ENCODE data around the gene GRIA4.

Gene GRIA4

DNA sequence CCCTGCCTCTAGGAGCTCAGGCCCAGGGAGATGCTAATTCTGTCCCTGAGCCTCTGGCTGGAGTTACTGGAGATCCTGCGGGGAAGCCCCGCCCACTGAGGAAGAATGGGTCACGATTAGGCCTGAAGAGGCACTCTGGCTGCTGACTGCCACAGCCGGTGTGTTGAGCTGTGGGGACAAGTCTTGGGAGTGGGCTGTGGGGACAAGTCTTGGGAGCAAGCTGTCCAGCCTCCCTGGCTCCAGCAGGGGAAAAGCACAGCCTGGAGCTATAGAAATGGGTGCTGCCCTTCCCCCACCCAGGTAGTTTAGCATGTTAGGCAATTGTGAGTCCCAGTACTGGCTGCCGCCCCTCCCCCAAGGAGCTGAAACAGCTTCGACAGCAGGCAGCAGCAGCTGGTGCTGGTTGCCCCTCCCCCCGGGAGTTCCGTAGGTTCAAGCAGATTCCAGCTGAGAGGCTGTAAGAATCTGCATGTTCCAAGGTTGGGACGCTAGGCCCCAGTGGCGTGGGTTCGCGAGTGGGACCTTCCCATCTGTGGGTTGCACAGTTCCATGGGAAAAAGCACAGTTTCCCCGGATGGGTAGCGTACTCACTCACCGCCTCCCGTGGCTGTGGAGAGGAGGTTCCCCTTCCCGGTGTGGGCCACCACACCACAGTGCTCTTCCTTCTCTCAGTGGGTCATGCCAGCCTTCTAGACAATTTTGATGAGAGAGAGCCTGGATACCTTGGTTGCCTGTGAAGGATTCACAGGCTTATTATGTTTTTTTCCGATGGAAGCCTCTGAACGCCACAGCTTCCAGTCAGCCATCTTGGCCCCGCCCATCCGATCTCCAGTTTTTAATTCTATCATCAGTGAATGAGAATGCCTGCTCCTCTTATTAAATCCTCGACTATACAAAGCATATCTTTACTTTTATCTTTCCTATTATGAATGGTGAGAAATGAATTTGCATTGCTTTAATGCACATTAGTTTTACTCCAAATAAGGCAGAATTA is 350.7 kb downstream of the GRIA4 start:
- peak overlapping the region; percentile 34 for H3K56ac ChIP-seq (ENCODE audit: low read length)
- no peaks in the 10 kb centered on the region for H3K27me3 ChIP-seq (ENCODE audit: insufficient read depth, low read length, poor library complexity)
- H4K5ac ChIP-seq (ENCODE audit: low read length), result no peak overlapping the region
- H3K36me3 ChIP-seq (ENCODE audit: control insufficient read depth, insufficient read depth, low read length), result no peaks in the 10 kb centered on the region
- WGBS (ENCODE audit: extremely low coverage, insufficient coverage, low lambda C conversion rate), result no CpG with 5 or more reads among the region's 22 CpGs
- H2BK15ac ChIP-seq (replicated peaks; ENCODE audit: low read depth), result no peak overlapping the region
- no peak overlapping the region for H3K4me2 ChIP-seq (ENCODE audit: low read length)
- no peak overlapping the region for H2BK120ac ChIP-seq (ENCODE audit: low read depth, low read length)
- H3K4me3 ChIP-seq (ENCODE audit: low read length), result no peak overlapping the region
- peak; percentile 58 for DNase-seq
- H3K23ac ChIP-seq (ENCODE audit: low read length), result no peak overlapping the region
- H2BK5ac ChIP-seq (ENCODE audit: low read length), result no peak overlapping the region
- H4K8ac ChIP-seq (ENCODE audit: low read depth, low read length), result no peak overlapping the region
- H3K4ac ChIP-seq (ENCODE audit: low read depth, low read length), result no peak overlapping the region
- H3K18ac ChIP-seq (ENCODE audit: low read length), result no peak overlapping the region
- H2AK5ac ChIP-seq (ENCODE audit: low read length), result no peak overlapping the region
- H3K27ac ChIP-seq (ENCODE audit: low read depth, low read length), result no peak overlapping the region
- H3K9ac ChIP-seq (ENCODE audit: low read length), result no peak overlapping the region
- no peaks in the 10 kb centered on the region for H3K79me2 ChIP-seq (ENCODE audit: control insufficient read depth, insufficient read depth, low read length)
- no peaks in the 10 kb centered on the region for H3K4me1 ChIP-seq (ENCODE audit: control insufficient read depth, low read depth, low read length)
- H3K79me1 ChIP-seq (ENCODE audit: low read length), result no peaks in the 10 kb centered on the region

DNA sequence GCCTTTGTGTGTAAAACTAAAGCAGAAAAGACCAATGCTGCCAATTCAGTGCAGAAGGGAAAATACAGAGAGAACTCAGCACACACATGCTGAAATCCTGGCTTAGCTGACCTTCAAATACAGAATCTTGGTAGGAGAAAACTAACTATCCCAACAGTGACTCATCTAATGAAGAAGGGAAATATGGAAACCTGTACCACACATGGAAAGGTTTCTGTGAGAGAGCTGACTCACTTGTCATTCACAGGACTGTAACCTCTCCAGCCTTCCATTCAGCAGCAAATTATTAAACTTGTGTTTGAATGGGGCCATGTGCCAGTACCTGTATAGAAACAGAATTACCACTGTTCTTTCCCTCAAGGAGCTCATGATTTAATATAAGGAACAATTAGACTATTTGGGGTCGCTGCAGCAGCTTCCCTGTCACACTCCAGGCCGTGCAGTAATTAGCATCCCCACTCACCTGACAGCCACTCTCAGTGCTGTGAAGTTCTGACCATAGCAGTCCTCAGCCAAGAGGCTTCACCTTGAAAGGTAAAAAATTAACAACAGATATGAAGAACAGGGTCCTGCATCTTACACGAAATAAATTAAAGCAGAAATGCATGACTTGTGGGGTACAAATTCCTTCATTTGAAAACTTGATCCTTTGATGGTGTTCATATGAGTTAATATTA is 358.3 kb downstream of the GRIA4 start:
- Histone ChIP-seq H3K79me1 (ENCODE audit: low read length) (no peaks in the 10 kb centered on the region), H2BK5ac (ENCODE audit: low read length) (no peak overlapping the region), H4K8ac (ENCODE audit: low read depth, low read length) (no peak overlapping the region), H3K27ac (ENCODE audit: low read depth, low read length) (no peak overlapping the region), H2BK120ac (ENCODE audit: low read depth, low read length) (no peak overlapping the region), H3K23ac (ENCODE audit: low read length) (no peak overlapping the region), H3K36me3 (ENCODE audit: control insufficient read depth, insufficient read depth, low read length) (no peaks in the 10 kb centered on the region), H3K56ac (ENCODE audit: low read length) (no peak overlapping the region), H3K79me2 (ENCODE audit: control insufficient read depth, insufficient read depth, low read length) (no peaks in the 10 kb centered on the region), H4K5ac (ENCODE audit: low read length) (no peak overlapping the region), H3K18ac (ENCODE audit: low read length) (no peak overlapping the region), H3K4me3 (ENCODE audit: low read length) (no peak overlapping the region), H3K4me2 (ENCODE audit: low read length) (no peak overlapping the region), H3K9ac (ENCODE audit: low read length) (no peak overlapping the region), H2BK15ac (replicated peaks; ENCODE audit: low read depth) (no peak overlapping the region), H3K4ac (ENCODE audit: low read depth, low read length) (no peak overlapping the region), H3K27me3 (ENCODE audit: insufficient read depth, low read length, poor library complexity) (no peaks in the 10 kb centered on the region), H2AK5ac (ENCODE audit: low read length) (no peak overlapping the region), H3K4me1 (ENCODE audit: control insufficient read depth, low read depth, low read length) (no peaks in the 10 kb centered on the region)
- WGBS (ENCODE audit: extremely low coverage, insufficient coverage, low lambda C conversion rate), result no CpG with 5 or more reads among the region's 3 CpGs
- DNase-seq, result no peak

DNA sequence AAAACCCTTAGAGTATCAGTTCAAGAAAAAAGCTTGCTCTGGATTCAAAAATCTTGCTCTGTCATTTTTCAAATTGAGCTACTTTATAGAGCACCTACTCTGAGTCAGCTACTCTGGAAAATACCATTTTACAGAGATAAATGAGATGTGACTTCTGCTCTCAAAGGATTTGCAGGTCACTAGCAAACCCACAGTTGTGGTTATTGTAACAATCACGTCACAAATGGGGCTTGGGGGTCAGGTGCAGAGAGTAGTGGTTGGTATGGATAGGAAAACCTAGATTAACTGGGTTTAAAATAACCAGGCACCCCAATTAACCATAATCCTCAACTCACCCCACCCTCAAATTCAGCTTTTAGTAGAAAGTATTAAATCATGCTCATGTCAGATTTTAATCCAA is 359.9 kb downstream of the GRIA4 start:
- no peak overlapping the region for H2AK5ac ChIP-seq (ENCODE audit: low read length)
- no peak overlapping the region for H3K23ac ChIP-seq (ENCODE audit: low read length)
- no peak overlapping the region for H4K8ac ChIP-seq (ENCODE audit: low read depth, low read length)
- no peaks in the 10 kb centered on the region for H3K36me3 ChIP-seq (ENCODE audit: control insufficient read depth, insufficient read depth, low read length)
- no peaks in the 10 kb centered on the region for H3K4me1 ChIP-seq (ENCODE audit: control insufficient read depth, low read depth, low read length)
- H3K9ac ChIP-seq (ENCODE audit: low read length), result no peak overlapping the region
- H4K5ac ChIP-seq (ENCODE audit: low read length), result no peak overlapping the region
- no peak overlapping the region for H3K4ac ChIP-seq (ENCODE audit: low read depth, low read length)
- no peak overlapping the region for H3K18ac ChIP-seq (ENCODE audit: low read length)
- no peak overlapping the region for H3K4me3 ChIP-seq (ENCODE audit: low read length)
- no peaks in the 10 kb centered on the region for H3K79me1 ChIP-seq (ENCODE audit: low read length)
- no peak overlapping the region for H2BK15ac ChIP-seq (replicated peaks; ENCODE audit: low read depth)
- no peaks in the 10 kb centered on the region for H3K79me2 ChIP-seq (ENCODE audit: control insufficient read depth, insufficient read depth, low read length)
- DNase-seq, result no peak
- H3K27ac ChIP-seq (ENCODE audit: low read depth, low read length), result no peak overlapping the region
- no peak overlapping the region for H3K4me2 ChIP-seq (ENCODE audit: low read length)
- no CpG with 5 or more reads among the region's 1 CpG for WGBS (ENCODE audit: extremely low coverage, insufficient coverage, low lambda C conversion rate)
- no peak overlapping the region for H2BK5ac ChIP-seq (ENCODE audit: low read length)
- no peak overlapping the region for H2BK120ac ChIP-seq (ENCODE audit: low read depth, low read length)
- no peaks in the 10 kb centered on the region for H3K27me3 ChIP-seq (ENCODE audit: insufficient read depth, low read length, poor library complexity)
- H3K56ac ChIP-seq (ENCODE audit: low read length), result no peak overlapping the region

DNA sequence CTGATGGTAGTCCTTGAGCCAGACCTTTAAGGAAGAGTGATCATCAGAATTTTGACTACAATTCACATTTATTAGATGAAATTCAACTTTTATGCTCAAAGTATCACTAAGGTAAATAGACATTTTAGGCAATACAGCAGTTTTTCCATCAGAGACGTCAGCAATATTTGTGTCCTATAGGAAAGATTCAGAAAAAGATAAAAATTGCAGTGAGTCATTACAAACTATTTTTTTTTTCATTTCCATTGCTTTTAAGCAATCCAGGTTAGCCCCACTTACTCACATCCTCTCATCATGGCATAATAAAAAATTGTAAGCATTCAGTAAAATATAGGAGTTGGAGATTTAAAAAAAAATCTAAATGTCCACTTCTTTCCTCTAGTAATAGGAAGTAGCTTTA is 365.3 kb downstream of the GRIA4 start:
- Histone ChIP-seq H3K23ac (ENCODE audit: low read length) (no peak overlapping the region), H3K9ac (ENCODE audit: low read length) (no peak overlapping the region), H3K4me1 (ENCODE audit: control insufficient read depth, low read depth, low read length) (no peaks in the 10 kb centered on the region), H2AK5ac (ENCODE audit: low read length) (no peak overlapping the region), H3K4me2 (ENCODE audit: low read length) (no peak overlapping the region), H3K56ac (ENCODE audit: low read length) (no peak overlapping the region), H4K5ac (ENCODE audit: low read length) (no peak overlapping the region), H3K27ac (ENCODE audit: low read depth, low read length) (no peak overlapping the region), H3K79me2 (ENCODE audit: control insufficient read depth, insufficient read depth, low read length) (no peaks in the 10 kb centered on the region), H4K8ac (ENCODE audit: low read depth, low read length) (no peak overlapping the region), H3K4ac (ENCODE audit: low read depth, low read length) (no peak overlapping the region), H2BK120ac (ENCODE audit: low read depth, low read length) (no peak overlapping the region), H3K36me3 (ENCODE audit: control insufficient read depth, insufficient read depth, low read length) (no peaks in the 10 kb centered on the region), H2BK15ac (replicated peaks; ENCODE audit: low read depth) (no peak overlapping the region), H3K4me3 (ENCODE audit: low read length) (no peak overlapping the region), H3K18ac (ENCODE audit: low read length) (no peak overlapping the region), H3K27me3 (ENCODE audit: insufficient read depth, low read length, poor library complexity) (no peaks in the 10 kb centered on the region), H2BK5ac (ENCODE audit: low read length) (no peak overlapping the region), H3K79me1 (ENCODE audit: low read length) (no peaks in the 10 kb centered on the region)
- no CpG with 5 or more reads among the region's 1 CpG for WGBS (ENCODE audit: extremely low coverage, insufficient coverage, low lambda C conversion rate)
- DNase-seq, result no peak

DNA sequence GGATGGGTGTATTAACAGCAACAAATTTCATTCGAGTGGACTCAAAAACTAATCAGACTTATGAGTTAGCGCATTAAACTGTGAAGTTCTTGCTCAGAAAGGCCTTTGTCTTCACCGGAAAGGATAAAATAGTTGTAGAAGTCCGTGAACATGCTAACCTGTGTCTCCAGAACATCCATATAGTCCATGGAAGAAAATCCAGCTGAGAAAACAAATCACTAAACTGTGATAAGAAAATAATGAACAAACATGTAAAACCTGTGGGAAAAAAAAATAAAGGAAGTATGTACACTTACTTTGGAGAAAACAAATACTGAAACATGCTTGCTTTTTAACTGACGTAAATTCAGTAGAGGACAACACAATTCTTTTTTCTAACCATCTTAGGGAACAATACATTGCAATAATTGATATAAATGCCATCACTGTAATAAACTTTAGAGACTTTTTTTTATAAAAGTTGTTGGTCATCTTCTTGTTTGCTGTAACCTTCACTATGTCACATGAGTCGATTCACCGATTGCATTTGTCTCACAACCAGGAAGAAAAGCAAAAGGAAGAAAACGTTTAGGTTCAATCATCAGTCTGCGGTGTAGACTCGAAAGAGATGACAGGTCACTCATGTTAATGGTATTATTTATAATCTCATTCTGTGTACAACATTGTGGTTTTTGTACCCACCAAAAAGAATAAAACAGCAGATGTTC is 370.3 kb downstream of the GRIA4 start:
- no CpG with 5 or more reads among the region's 10 CpGs for WGBS (ENCODE audit: extremely low coverage, insufficient coverage, low lambda C conversion rate)
- H2BK5ac ChIP-seq (ENCODE audit: low read length), result no peak overlapping the region
- H3K4me2 ChIP-seq (ENCODE audit: low read length), result no peak overlapping the region

More for the DNA sequence above, 370.3 kb downstream of the GRIA4 start:
- Histone ChIP-seq H2BK15ac (replicated peaks; ENCODE audit: low read depth) (no peak overlapping the region), H3K23ac (ENCODE audit: low read length) (no peak overlapping the region), H3K56ac (ENCODE audit: low read length) (no peak overlapping the region), H4K8ac (ENCODE audit: low read depth, low read length) (no peak overlapping the region), H3K36me3 (ENCODE audit: control insufficient read depth, insufficient read depth, low read length) (no peaks in the 10 kb centered on the region), H3K79me1 (ENCODE audit: low read length) (no peaks in the 10 kb centered on the region), H3K27ac (ENCODE audit: low read depth, low read length) (no peak overlapping the region), H3K9ac (ENCODE audit: low read length) (no peak overlapping the region), H2AK5ac (ENCODE audit: low read length) (no peak overlapping the region), H3K18ac (ENCODE audit: low read length) (no peak overlapping the region), H3K27me3 (ENCODE audit: insufficient read depth, low read length, poor library complexity) (no peaks in the 10 kb centered on the region), H2BK120ac (ENCODE audit: low read depth, low read length) (no peak overlapping the region), H3K4me3 (ENCODE audit: low read length) (no peak overlapping the region), H3K4ac (ENCODE audit: low read depth, low read length) (no peak overlapping the region), H3K4me1 (ENCODE audit: control insufficient read depth, low read depth, low read length) (no peaks in the 10 kb centered on the region), H4K5ac (ENCODE audit: low read length) (no peak overlapping the region), H3K79me2 (ENCODE audit: control insufficient read depth, insufficient read depth, low read length) (no peaks in the 10 kb centered on the region)
- DNase-seq, result no peak

Data from mesendoderm (in vitro differentiated cells).